Measurements from ENCODE around the gene PRDM1.

The PRDM1 gene

GRCh38 chr6:106101466-106101865, 15.3 kb downstream of the PRDM1 start:
- CTCF ChIA-PET = no interaction called here

GRCh38 chr6:106102034-106102433, 15.9 kb downstream of the PRDM1 start:
- no peak for DNase-seq (ENCODE audit: extremely low spot score)
- POLR2A ChIA-PET = no interaction called here
- no peak for TF ChIP-seq FOXK2 (IDR thresholded peaks at IDR 0.05)
- CTCF ChIA-PET = no interaction called here

More at GRCh38 chr6:106101466-106101865, 15.3 kb downstream of the PRDM1 start:
- no peak for DNase-seq (ENCODE audit: extremely low spot score)
- POLR2A ChIA-PET = no interaction called here
- no peak for TF ChIP-seq NFRKB (IDR thresholded peaks at IDR 0.05)
- TF ChIP-seq SP1 (IDR thresholded peaks at IDR 0.05) = no peak
- TF ChIP-seq HDGF (IDR thresholded peaks at IDR 0.05; ENCODE audit: borderline replicate concordance) = no peak
- no peak for TF ChIP-seq ZNF384 (IDR thresholded peaks at IDR 0.05)
- no peak for TF ChIP-seq FOXM1 (IDR thresholded peaks at IDR 0.05; ENCODE audit: borderline replicate concordance)
- TF ChIP-seq FOXA1 (IDR thresholded peaks at IDR 0.05) = no peak
- no peak for TF ChIP-seq CTBP1 (IDR thresholded peaks at IDR 0.05; ENCODE audit: borderline replicate concordance)
- TF ChIP-seq PKNOX1 (IDR thresholded peaks at IDR 0.05) = no peak
- no peak for TF ChIP-seq SUZ12 (IDR thresholded peaks at IDR 0.05)
- TF ChIP-seq L3MBTL2 (conservative IDR thresholded peaks at IDR 0.05) = no peak
- no peak for TF ChIP-seq FOXK2 (IDR thresholded peaks at IDR 0.05)
- TF ChIP-seq LEF1 (IDR thresholded peaks at IDR 0.05; ENCODE audit: borderline replicate concordance) = no peak
- no peak for TF ChIP-seq ELF4 (IDR thresholded peaks at IDR 0.05)
- TF ChIP-seq ARNT (IDR thresholded peaks at IDR 0.05) = no peak
- no peak for TF ChIP-seq BHLHE40 (IDR thresholded peaks at IDR 0.05; ENCODE audit: borderline replicate concordance)
- TF ChIP-seq TARDBP (IDR thresholded peaks at IDR 0.05) = no peak

GRCh38 chr6:106102967-106103727, 17.0 kb downstream of the PRDM1 start:
- ChIA-PET CTCF (no interaction called here), POLR2A (no interaction called here)
- TF ChIP-seq FOXA1 (IDR thresholded peaks at IDR 0.05) = no peak
- TF ChIP-seq CTBP1 (IDR thresholded peaks at IDR 0.05; ENCODE audit: borderline replicate concordance) = no peak
- no peak for TF ChIP-seq PKNOX1 (IDR thresholded peaks at IDR 0.05)
- no peak for TF ChIP-seq TARDBP (IDR thresholded peaks at IDR 0.05)
- TF ChIP-seq SUZ12 (IDR thresholded peaks at IDR 0.05) = no peak
- TF ChIP-seq L3MBTL2 (conservative IDR thresholded peaks at IDR 0.05) = no peak
- no peak for TF ChIP-seq NFRKB (IDR thresholded peaks at IDR 0.05)
- no peak for TF ChIP-seq HDGF (IDR thresholded peaks at IDR 0.05; ENCODE audit: borderline replicate concordance)
- no peak for TF ChIP-seq ARNT (IDR thresholded peaks at IDR 0.05)
- no peak for DNase-seq (ENCODE audit: extremely low spot score)

GRCh38 chr6:106103728-106104109, 17.6 kb downstream of the PRDM1 start:
- ChIA-PET POLR2A (no interaction called here), CTCF (no interaction called here)
- no peak for DNase-seq (ENCODE audit: extremely low spot score)
- TF ChIP-seq BHLHE40 (IDR thresholded peaks at IDR 0.05; ENCODE audit: borderline replicate concordance) (no peak), FOXK2 (IDR thresholded peaks at IDR 0.05) (no peak), CTBP1 (IDR thresholded peaks at IDR 0.05; ENCODE audit: borderline replicate concordance) (no peak), SP1 (IDR thresholded peaks at IDR 0.05) (no peak), HDGF (IDR thresholded peaks at IDR 0.05; ENCODE audit: borderline replicate concordance) (no peak), PKNOX1 (IDR thresholded peaks at IDR 0.05) (no peak), ZNF384 (IDR thresholded peaks at IDR 0.05) (no peak), NFRKB (IDR thresholded peaks at IDR 0.05) (no peak), SUZ12 (IDR thresholded peaks at IDR 0.05) (no peak), FOXA1 (IDR thresholded peaks at IDR 0.05) (no peak), LEF1 (IDR thresholded peaks at IDR 0.05; ENCODE audit: borderline replicate concordance) (no peak), ARNT (IDR thresholded peaks at IDR 0.05) (no peak), TARDBP (IDR thresholded peaks at IDR 0.05) (no peak), L3MBTL2 (conservative IDR thresholded peaks at IDR 0.05) (no peak), FOXM1 (IDR thresholded peaks at IDR 0.05; ENCODE audit: borderline replicate concordance) (no peak)

GRCh38 chr6:106104476-106104875, 18.3 kb downstream of the PRDM1 start:
- POLR2A ChIA-PET = no interaction called here
- CTCF ChIA-PET = interaction anchor here (1.6 kb wide), 1 partner anchor 19 kb away, joined by 3 read pairs; no protein-coding TSS in a partner anchor

More at GRCh38 chr6:106104476-106104875, 18.3 kb downstream of the PRDM1 start:
- DNase-seq (ENCODE audit: extremely low spot score) = no peak
- TF ChIP-seq CTBP1 (IDR thresholded peaks at IDR 0.05; ENCODE audit: borderline replicate concordance) (no peak), PKNOX1 (IDR thresholded peaks at IDR 0.05) (no peak), SP1 (IDR thresholded peaks at IDR 0.05) (no peak)

Data from HEK293T (cell line).